Breast epithelium (tissue), 3 donors: Measurements from ENCODE around the gene BRD9.

ENCODE experiments used
- CTCF ChIP-seq, 3 donors: fragments of 450-650 bp; IDR thresholded peaks; one replicate each; pipeline ENCODE4 v1.5.1; 2016 to 2017; ENCODE audit warnings: antibody characterized with exemption in 3 of 3, mild to moderate bottlenecking in 3 of 3, moderate library complexity in 3 of 3
- POLR2A ChIP-seq: fragments of 450-650 bp; IDR thresholded peaks from one replicate; pipeline ENCODE4 v1.6.1; 2016; ENCODE audit warnings: antibody characterized with exemption, mild to moderate bottlenecking, moderate library complexity
- POLR2AphosphoS5 ChIP-seq, 3 donors: sonication (generic); formaldehyde crosslinking; IDR thresholded peaks; one replicate each; pipeline ENCODE4 v1.6.1; 2017; ENCODE audit warnings: antibody characterized with exemption in 3 of 3

- no peak for TF ChIP-seq CTCF (IDR thresholded peaks at IDR 0.05)
- no peak for TF ChIP-seq POLR2A
- no peak for TF ChIP-seq POLR2AphosphoS5 (IDR thresholded peaks at IDR 0.05)
These were observed 29.1 kb upstream of the BRD9 start for GRCh38 chr5:921456-922435.
